NCI-H2227 (cell line): ENCODE results near the gene RHBG.
A peak's percentile ranks its signal among the peaks of the same experiment; 100 is the strongest.

Experiments
- DNase-seq: peaks from one replicate; lab custom pipeline; 2025; ENCODE audit not compliant: unreplicated experiment; lab: John Stamatoyannopoulos, UW

The RHBG gene

GRCh38 chr1:156423422-156424352 is 54.7 kb downstream of the RHBG start:
- DNase-seq, result no peak

- DNase-seq, result no peak
These were observed 55.9 kb downstream of the RHBG start for GRCh38 chr1:156424806-156425432.

- no peak for DNase-seq
These were observed 56.9 kb downstream of the RHBG start for GRCh38 chr1:156425943-156426342.

GRCh38 chr1:156427957-156428356 is 58.9 kb downstream of the RHBG start:
- DNase-seq, result no peak

GRCh38 chr1:156428746-156429288 is 59.8 kb downstream of the RHBG start:
- DNase-seq, result no peak

GRCh38 chr1:156429313-156430060 is 60.5 kb downstream of the RHBG start:
- no peak for DNase-seq

- DNase-seq, result no peak
These were observed 61.3 kb downstream of the RHBG start for GRCh38 chr1:156430303-156430702.

GRCh38 chr1:156430866-156431265 is 61.9 kb downstream of the RHBG start:
- DNase-seq, result no peak

- no peak for DNase-seq
These were observed 62.4 kb downstream of the RHBG start for GRCh38 chr1:156431366-156431765.

GRCh38 chr1:156431769-156432668 is 63.0 kb downstream of the RHBG start:
- peak; percentile 53 for DNase-seq

- DNase-seq, result no peak
These were observed 63.6 kb downstream of the RHBG start for GRCh38 chr1:156432669-156433018.

GRCh38 chr1:156433032-156433431 is 64.0 kb downstream of the RHBG start:
- no peak for DNase-seq

GRCh38 chr1:156433602-156434001 is 64.6 kb downstream of the RHBG start:
- DNase-seq, result no peak
